Measurements from ENCODE around the gene GRID1.

GRCh38 chr10:86321568-86321967 lies 45.0 kb downstream of the GRID1 start:
- TF ChIP-seq POLR2A (IDR thresholded peaks at IDR 0.05), result no peak
- no peak for TF ChIP-seq CTCF (IDR thresholded peaks at IDR 0.05)

Data from lower leg skin (tissue), 3 donors.